ENCODE results near the gene PREP.

PREP gene

DNA sequence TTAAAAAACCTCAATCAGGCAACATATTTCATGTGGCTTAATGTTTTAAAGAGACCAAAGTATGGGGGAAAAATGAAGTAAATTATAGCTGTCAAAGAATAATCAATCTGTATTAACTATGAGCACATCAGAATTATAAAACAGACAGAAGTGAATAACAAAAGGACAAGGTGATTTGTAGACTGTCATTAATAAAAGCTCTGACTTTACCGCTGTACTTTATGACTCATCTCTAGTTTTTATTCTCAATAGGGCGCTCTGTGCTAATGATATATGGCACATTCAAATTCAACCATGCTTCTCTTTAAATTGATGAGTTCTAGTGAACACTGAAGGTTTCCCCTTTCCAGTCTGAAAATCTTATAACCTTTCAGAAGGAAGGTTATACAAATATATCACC lies 72.0 kb downstream of the PREP start:
- H4K20me1 ChIP-seq (ENCODE audit: control insufficient read depth, insufficient read depth, low read depth, low read length): no peaks in the 10 kb centered on the region
- H3K27me3 ChIP-seq (ENCODE audit: control insufficient read depth, low read length): no peaks in the 10 kb centered on the region
- H3K4me3 ChIP-seq (ENCODE audit: low read length): no peak overlapping the region
- no peaks in the 10 kb centered on the region for H3K4me1 ChIP-seq (ENCODE audit: control insufficient read depth, low read length)
- H3K4me2 ChIP-seq (ENCODE audit: low read length): no peak overlapping the region
- H3F3A ChIP-seq (ENCODE audit: control insufficient read depth, insufficient read depth): no peaks in the 10 kb centered on the region
- H3K9me2 ChIP-seq (replicated peaks; ENCODE audit: control insufficient read depth, low read length): no peaks in the 10 kb centered on the region
- H3K27ac ChIP-seq (ENCODE audit: low read depth, low read length): no peak overlapping the region
- TF ChIP-seq EZH2phosphoT487 (IDR thresholded peaks at IDR 0.05; ENCODE audit: borderline replicate concordance, low read length): no peak
- no peak for TF ChIP-seq CTCF (IDR thresholded peaks at IDR 0.05; ENCODE audit: low read depth, low read length, poor library complexity, severe bottlenecking)
- H3K79me2 ChIP-seq (ENCODE audit: control insufficient read depth, low read length): no peaks in the 10 kb centered on the region
- H3K9me3 ChIP-seq (ENCODE audit: control insufficient read depth, insufficient read depth, low read length): no peaks in the 10 kb centered on the region
- peaks cover 30% of the 10 kb centered on the region for H3K36me3 ChIP-seq (ENCODE audit: control insufficient read depth, low read length)

- H3K4me1 ChIP-seq (ENCODE audit: control insufficient read depth, low read length): no peaks in the 10 kb centered on the region
Measured at GRCh38 chr6:105330364-105330763, 72.5 kb downstream of the PREP start.

GRCh38 chr6:105326833-105327770 lies 75.8 kb downstream of the PREP start:
- Histone ChIP-seq H3K4me2 (ENCODE audit: low read length) (no peak overlapping the region), H3K9me2 (replicated peaks; ENCODE audit: control insufficient read depth, low read length) (no peaks in the 10 kb centered on the region), H3K9me3 (ENCODE audit: control insufficient read depth, insufficient read depth, low read length) (no peaks in the 10 kb centered on the region), H3K4me1 (ENCODE audit: control insufficient read depth, low read length) (no peaks in the 10 kb centered on the region), H3K27ac (ENCODE audit: low read depth, low read length) (no peak overlapping the region), H4K20me1 (ENCODE audit: control insufficient read depth, insufficient read depth, low read depth, low read length) (no peaks in the 10 kb centered on the region), H3K79me2 (ENCODE audit: control insufficient read depth, low read length) (no peaks in the 10 kb centered on the region), H3F3A (ENCODE audit: control insufficient read depth, insufficient read depth) (no peaks in the 10 kb centered on the region), H3K4me3 (ENCODE audit: low read length) (no peak overlapping the region), H3K36me3 (ENCODE audit: control insufficient read depth, low read length) (peaks cover 46% of the 10 kb centered on the region), H3K27me3 (ENCODE audit: control insufficient read depth, low read length) (no peaks in the 10 kb centered on the region)
- TF ChIP-seq EZH2phosphoT487 (IDR thresholded peaks at IDR 0.05; ENCODE audit: borderline replicate concordance, low read length) (no peak), CTCF (IDR thresholded peaks at IDR 0.05; ENCODE audit: low read depth, low read length, poor library complexity, severe bottlenecking) (no peak)

More at GRCh38 chr6:105330364-105330763, 72.5 kb downstream of the PREP start:
- no peaks in the 10 kb centered on the region for H3K9me3 ChIP-seq (ENCODE audit: control insufficient read depth, insufficient read depth, low read length)
- H3F3A ChIP-seq (ENCODE audit: control insufficient read depth, insufficient read depth): no peaks in the 10 kb centered on the region
- H3K27ac ChIP-seq (ENCODE audit: low read depth, low read length): no peak overlapping the region
- no peaks in the 10 kb centered on the region for H3K27me3 ChIP-seq (ENCODE audit: control insufficient read depth, low read length)
- no peak overlapping the region for H3K4me3 ChIP-seq (ENCODE audit: low read length)
- no peaks in the 10 kb centered on the region for H3K9me2 ChIP-seq (replicated peaks; ENCODE audit: control insufficient read depth, low read length)
- H4K20me1 ChIP-seq (ENCODE audit: control insufficient read depth, insufficient read depth, low read depth, low read length): no peaks in the 10 kb centered on the region
- H3K4me2 ChIP-seq (ENCODE audit: low read length): no peak overlapping the region
- no peak for TF ChIP-seq CTCF (IDR thresholded peaks at IDR 0.05; ENCODE audit: low read depth, low read length, poor library complexity, severe bottlenecking)
- no peak for TF ChIP-seq EZH2phosphoT487 (IDR thresholded peaks at IDR 0.05; ENCODE audit: borderline replicate concordance, low read length)
- H3K36me3 ChIP-seq (ENCODE audit: control insufficient read depth, low read length): peaks cover 35% of the 10 kb centered on the region
- no peaks in the 10 kb centered on the region for H3K79me2 ChIP-seq (ENCODE audit: control insufficient read depth, low read length)

All from DOHH2 (cell line).